IMR-90 (cell line): ENCODE results near the gene CLCN5.

Experiments
- BHLHE40 ChIP-seq: fragments of 150-350 bp; IDR thresholded peaks from 2 replicates; pipeline ENCODE4 v1.6.1; 2016; ENCODE audit warnings: mild to moderate bottlenecking, low read depth, low read length
- MAFK ChIP-seq: IDR thresholded peaks from 2 replicates; pipeline ENCODE4 v1.6.1; 2012; ENCODE audit warnings: low read depth, low read length, improper control_type of control experiment
- MXI1 ChIP-seq: IDR thresholded peaks from 2 replicates; pipeline ENCODE4 v1.6.1; 2012; ENCODE audit warnings: low read depth, mild to moderate bottlenecking, low read length, moderate library complexity, borderline replicate concordance
- POLR2A ChIP-seq: IDR thresholded peaks from 2 replicates; pipeline ENCODE4 v1.6.1; 2012; ENCODE audit warnings: mild to moderate bottlenecking, low read depth, low read length
- RAD21 ChIP-seq: IDR thresholded peaks from 2 replicates; pipeline ENCODE4 v1.6.1; 2012; ENCODE audit warnings: low read length, improper control_type of control experiment
- SMC3 ChIP-seq: fragments of 150-350 bp; IDR thresholded peaks from 2 replicates; pipeline ENCODE4 v1.6.1; 2016; ENCODE audit warnings: low read depth, mild to moderate bottlenecking, antibody characterized with exemption, low read length, moderate library complexity
- TF ChIP-seq, protein P1 (sequence below): conservative IDR thresholded peaks from 2 replicates; pipeline ENCODE4 v1.5.1; 2012; ENCODE audit warnings: mild to moderate bottlenecking, low read depth, low read length, improper control_type of control experiment
- TF ChIP-seq, protein P2 (sequence below): fragments of 150-350 bp; IDR thresholded peaks from 2 replicates; pipeline ENCODE4 v1.6.1; 2016; ENCODE audit warnings: low read depth, mild to moderate bottlenecking, low read length, moderate library complexity, borderline replicate concordance

DNA sequence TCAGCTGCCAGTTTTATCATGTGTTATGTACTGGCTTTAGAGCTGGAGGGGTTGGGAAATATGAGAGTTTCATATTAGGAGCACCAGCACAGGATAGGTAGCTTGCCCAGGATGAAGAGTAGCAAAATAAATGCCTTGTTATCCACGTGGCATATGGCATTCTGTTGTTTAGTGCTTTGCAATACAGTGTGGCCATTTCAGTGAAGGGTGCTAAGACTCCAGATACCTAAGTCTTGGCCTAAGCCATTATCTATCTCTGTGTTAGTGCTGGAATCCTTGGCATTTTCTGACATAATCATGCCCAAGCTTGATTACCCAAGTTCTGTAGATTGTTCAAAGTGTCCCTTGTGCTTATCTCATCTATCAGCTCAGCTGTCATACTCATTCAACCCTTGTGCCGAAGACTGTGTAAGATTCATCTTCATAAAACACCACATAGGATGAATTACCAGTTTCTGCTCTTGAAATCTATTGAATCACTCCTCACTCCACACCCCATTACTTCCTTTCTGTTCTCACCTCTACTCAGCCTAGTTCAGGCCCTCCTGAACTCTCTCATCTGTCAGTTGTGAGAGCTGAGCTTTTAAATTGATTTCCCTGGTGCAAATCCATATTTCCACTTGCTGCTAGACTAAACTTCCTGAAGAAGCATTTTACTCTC is 73.5 kb downstream of the CLCN5 start:
- TF ChIP-seq, protein P1, sequence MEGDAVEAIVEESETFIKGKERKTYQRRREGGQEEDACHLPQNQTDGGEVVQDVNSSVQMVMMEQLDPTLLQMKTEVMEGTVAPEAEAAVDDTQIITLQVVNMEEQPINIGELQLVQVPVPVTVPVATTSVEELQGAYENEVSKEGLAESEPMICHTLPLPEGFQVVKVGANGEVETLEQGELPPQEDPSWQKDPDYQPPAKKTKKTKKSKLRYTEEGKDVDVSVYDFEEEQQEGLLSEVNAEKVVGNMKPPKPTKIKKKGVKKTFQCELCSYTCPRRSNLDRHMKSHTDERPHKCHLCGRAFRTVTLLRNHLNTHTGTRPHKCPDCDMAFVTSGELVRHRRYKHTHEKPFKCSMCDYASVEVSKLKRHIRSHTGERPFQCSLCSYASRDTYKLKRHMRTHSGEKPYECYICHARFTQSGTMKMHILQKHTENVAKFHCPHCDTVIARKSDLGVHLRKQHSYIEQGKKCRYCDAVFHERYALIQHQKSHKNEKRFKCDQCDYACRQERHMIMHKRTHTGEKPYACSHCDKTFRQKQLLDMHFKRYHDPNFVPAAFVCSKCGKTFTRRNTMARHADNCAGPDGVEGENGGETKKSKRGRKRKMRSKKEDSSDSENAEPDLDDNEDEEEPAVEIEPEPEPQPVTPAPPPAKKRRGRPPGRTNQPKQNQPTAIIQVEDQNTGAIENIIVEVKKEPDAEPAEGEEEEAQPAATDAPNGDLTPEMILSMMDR = no peak
- TF ChIP-seq POLR2A (no peak), RAD21 (no peak), SMC3 (no peak), BHLHE40 (no peak), MXI1 (no peak), MAFK (no peak)
- TF ChIP-seq, protein P2, sequence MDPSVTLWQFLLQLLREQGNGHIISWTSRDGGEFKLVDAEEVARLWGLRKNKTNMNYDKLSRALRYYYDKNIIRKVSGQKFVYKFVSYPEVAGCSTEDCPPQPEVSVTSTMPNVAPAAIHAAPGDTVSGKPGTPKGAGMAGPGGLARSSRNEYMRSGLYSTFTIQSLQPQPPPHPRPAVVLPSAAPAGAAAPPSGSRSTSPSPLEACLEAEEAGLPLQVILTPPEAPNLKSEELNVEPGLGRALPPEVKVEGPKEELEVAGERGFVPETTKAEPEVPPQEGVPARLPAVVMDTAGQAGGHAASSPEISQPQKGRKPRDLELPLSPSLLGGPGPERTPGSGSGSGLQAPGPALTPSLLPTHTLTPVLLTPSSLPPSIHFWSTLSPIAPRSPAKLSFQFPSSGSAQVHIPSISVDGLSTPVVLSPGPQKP = no peak
